Measurements from ENCODE around the gene TAS2R46.
"Not testable (repeated sequence)": the region's sequence is repeated elsewhere in the genome, so short reads cannot be mapped to it uniquely, and the experiment has no call there.

Gene TAS2R46, protein sequence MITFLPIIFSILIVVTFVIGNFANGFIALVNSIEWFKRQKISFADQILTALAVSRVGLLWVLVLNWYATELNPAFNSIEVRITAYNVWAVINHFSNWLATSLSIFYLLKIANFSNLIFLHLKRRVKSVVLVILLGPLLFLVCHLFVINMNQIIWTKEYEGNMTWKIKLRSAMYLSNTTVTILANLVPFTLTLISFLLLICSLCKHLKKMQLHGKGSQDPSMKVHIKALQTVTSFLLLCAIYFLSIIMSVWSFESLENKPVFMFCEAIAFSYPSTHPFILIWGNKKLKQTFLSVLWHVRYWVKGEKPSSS

GRCh38 chr12:11062194-11062593 is at the start of gene TAS2R46:
Gene TAS2R46 (minus strand): TSS chr12:11062294. CDS start chr12:11062294, 0 bp downstream.
- not testable (repeated sequence) for DNase-seq

DNA sequence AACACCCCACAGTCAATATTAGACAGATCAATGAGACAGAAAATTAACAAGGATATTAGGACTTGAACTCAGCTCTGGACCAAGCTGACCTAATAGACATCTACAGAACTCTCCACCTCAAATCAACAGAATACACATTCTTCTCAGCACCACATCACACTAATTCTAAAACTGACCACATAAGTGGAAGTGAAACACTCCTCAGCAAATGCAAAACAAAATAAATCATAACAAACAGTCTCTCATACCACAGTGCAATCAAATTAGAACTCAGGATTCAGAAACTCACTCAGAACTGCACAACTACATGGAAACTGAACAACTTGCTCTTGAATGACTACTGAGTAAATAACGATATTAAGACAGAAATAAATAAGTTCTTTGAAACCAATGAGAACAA is 49.1 kb upstream of the TAS2R46 start:
- DNase-seq, result not testable (repeated sequence)

- no peak for DNase-seq
Observed at GRCh38 chr12:11108862-11109261, 46.8 kb upstream of the TAS2R46 start.

- DNase-seq, result no peak
Observed at GRCh38 chr12:11107719-11108118, 45.6 kb upstream of the TAS2R46 start.

DNA sequence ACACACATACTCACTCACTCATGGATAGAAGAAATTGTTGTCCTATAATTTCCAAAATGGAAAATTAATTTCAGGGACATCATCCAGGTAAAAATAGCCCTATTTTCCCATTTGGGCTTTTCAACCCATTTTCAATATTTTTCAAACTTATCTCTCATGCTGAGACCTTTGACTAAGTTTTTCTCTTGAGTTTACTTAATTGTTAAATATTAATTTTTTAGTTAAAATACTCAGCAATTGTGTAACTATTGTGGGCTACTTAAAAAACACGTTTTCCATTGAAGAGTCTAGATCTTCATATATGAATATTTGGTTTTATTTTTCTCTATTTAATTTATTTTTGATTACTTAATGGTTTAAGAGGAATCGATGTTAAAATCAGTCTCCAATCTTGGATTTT is 44.2 kb upstream of the TAS2R46 start:
- no peak for DNase-seq

DNA sequence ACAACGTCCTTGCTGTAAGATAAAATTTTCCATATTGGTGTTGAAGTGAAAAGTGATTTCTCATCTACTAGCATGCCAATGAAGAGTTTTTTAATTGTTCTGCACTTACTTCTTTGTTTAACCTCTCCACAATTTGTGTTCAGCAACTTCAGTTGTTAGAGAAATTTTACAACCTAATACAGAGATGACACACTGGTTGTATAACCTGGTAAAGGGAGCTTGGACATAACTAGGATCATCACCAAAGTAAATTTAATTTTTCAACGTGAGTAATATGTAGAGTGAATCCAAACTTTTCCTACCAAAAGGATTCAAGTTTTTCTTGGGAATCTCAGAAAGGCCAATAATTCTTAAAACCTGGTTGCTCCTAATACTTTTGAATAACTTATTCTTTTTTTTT is 43.5 kb upstream of the TAS2R46 start:
- no peak for DNase-seq

- DNase-seq, result not testable (repeated sequence)
Observed at GRCh38 chr12:11094910-11095309, 32.8 kb upstream of the TAS2R46 start.

DNA sequence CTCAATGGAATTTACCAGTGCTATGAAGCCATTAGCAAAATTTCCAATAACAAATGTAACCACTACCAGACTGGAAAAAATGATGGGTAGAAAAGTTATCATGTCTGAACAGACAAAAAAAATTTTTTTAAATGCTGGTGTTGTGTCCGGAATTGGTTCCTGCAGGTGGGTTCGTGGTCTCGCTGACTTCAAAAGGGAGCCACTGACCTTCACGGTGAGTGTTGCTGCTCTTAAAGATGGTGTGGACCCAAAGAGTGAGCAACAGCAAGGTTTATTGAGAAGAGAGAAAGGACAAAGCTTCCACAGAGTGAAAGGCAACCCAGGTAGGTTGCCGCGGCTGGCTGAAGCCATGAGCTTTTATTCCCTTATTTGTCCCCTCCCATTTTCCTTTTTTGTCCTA is 30.0 kb upstream of the TAS2R46 start, which contains the start of gene TAS2R43:
Gene TAS2R43, minus strand, starts transcription at position 186 of the 400 bp plus-strand sequence. Its CDS starts 84 bp downstream, at position 102.
- no peak for DNase-seq

GRCh38 chr12:11089246-11089645 is 27.2 kb upstream of the TAS2R46 start:
- DNase-seq, result no peak

GRCh38 chr12:11085419-11085818 is 23.3 kb upstream of the TAS2R46 start:
- DNase-seq, result no peak

GRCh38 chr12:11081987-11082386 is 19.9 kb upstream of the TAS2R46 start:
- DNase-seq, result no peak

- DNase-seq, result no peak
Observed at GRCh38 chr12:11078246-11078645, 16.2 kb upstream of the TAS2R46 start.

DNA sequence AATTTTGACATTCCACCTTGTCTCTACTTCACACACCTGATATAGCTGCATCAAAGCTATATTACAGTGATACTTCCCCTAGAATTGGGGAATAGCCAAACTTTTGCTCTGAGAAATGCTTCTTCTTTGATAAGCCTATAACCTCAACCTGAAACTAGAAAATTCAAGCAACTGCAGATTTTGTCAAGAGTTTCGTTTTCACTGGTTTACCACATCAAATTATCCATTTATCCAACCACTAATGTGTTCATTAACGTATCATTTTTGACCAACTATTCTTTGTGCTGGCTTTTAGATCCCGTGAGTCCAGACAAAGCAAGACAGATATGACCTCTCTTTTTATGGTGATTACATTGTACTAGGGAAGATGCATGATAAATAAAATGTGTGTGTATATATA is 13.5 kb upstream of the TAS2R46 start:
- no peak for DNase-seq

DNA sequence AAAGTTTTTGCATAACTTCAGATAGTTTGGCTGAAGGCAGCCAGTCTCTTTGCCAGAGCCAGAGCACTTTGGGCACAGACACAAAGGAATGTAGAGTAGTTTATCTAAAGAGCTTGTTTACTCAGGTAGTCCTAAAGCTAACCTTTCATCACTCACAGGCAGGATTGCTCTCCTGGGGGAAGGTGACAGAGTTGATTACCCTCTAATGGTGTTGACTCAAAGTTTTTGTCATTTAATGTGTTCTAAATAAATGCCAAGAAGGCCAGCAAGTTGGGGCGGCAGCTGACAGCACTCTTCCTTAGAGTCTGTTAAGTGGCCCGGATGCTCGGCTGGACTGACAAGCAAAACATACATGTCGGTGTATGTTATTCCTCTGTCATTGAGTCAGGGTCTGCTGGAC is 9.3 kb upstream of the TAS2R46 start:
- DNase-seq, result no peak

DNA sequence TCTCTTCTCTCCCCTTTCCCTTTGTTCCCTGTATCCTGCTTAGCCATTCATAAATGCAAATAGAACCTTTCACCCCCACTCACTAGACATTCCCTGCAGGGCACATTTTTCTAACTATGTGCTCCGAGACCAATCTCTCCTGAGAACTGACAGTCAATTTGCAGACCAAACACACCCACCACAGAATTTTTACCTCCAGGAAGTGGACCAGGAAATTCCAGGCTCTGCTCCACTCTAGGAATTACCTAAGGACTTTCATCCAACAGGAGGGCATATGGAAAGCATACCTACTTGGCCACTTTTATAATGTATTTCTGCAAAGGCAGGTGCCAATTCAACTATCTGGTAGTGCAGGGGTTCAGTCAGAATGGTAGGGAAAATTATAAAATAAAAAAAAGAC is 8.9 kb upstream of the TAS2R46 start:
- DNase-seq, result no peak

- no peak for DNase-seq
Observed at GRCh38 chr12:11069854-11070365, 7.8 kb upstream of the TAS2R46 start.

- no peak for DNase-seq
Observed at GRCh38 chr12:11067514-11067913, 5.4 kb upstream of the TAS2R46 start.

GRCh38 chr12:11059784-11060183 is 2.3 kb downstream of the TAS2R46 start:
- DNase-seq, result no peak

GRCh38 chr12:11059041-11059440 is 3.1 kb downstream of the TAS2R46 start:
- no peak for DNase-seq

DNA sequence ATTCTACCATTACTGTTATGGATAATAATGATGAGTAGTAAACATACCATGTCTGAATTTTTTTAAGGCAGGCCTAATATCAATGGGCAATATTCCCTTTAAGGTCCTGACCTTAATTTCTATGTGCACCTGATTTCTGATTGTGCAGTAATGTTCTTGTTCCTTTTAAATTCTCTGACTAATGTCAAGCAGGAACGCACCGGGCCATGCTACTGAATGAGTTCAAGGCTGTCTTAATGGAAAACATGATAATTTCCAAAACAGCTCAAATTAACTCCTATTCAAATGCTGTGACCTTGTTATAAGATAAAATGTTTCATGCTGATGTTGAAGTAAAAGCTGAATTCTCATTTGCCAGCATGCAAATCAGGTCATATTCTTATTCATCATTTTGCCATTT is 6.8 kb downstream of the TAS2R46 start:
- DNase-seq, result no peak

DNA sequence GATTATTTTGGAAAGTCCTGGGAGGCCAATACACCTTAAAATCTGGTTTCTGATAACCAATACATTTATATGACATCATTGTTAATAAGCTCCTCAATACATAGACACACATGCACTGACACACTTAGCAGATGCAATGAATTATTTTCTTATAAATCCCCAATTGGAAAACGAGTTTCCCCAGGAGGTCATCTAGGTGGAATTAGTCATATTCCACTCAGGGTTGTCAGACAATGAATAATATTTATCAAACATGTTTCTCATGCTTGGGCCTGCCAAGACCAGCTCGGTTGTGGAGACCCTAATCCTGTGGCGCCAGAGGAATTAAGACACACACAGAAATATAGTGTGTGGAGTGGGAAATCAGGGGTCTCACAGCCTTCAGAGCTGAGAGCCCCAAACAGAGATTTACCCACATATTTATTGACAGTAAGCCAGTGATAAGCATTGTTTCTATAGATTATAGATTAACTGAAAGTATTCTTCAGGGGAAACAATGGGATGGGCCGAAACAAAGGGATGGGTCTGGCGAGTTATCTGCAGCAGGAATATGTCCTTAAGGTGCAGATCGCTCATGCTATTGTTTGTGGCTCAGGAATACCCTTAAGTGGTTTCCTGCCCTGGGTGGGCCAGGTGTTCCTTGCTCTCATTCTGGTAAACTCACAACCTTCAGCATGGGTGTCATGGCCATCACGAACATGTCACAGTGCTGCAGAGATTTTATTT is 12.1 kb downstream of the TAS2R46 start:
- DNase-seq, result not testable (repeated sequence)

- not testable (repeated sequence) for DNase-seq
Observed at GRCh38 chr12:11041366-11041765, 20.7 kb downstream of the TAS2R46 start.

- no peak for DNase-seq
Observed at GRCh38 chr12:11040162-11040561, 21.9 kb downstream of the TAS2R46 start.

DNA sequence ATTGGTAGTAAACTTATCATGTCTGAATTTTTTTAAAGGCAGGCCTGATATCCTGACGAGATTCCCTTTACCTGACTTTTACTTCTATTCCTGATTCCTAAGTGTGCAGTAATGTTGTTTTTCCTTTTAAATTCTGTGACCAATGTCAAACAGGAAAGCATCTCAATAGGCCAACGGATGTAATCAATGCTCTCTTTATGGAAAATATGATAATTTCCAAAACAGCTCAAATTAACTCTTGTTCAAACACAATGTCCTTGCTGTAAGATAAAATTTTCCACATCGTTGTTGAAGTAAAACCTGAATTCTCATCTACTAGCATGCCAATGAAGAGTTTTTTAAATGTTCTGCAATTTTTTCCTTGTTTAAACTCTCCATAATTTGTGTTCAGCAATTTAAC is 22.9 kb downstream of the TAS2R46 start:
- DNase-seq, result no peak

Measured in NCI-H1417 treated with DMSO at 0.1 percent for 48 hours (cell line).